Stimulated activated naive CD4-positive, alpha-beta T cell (primary cell): ENCODE data around the gene ZNF865.
"Not testable (repeated sequence)": the region's sequence is repeated elsewhere in the genome, so short reads cannot be mapped to it uniquely, and the experiment has no call there.

ENCODE experiments used
- DNase-seq, 6 experiments: peaks; one replicate each; lab custom pipeline; 2025; lab: John Stamatoyannopoulos, UW

Gene ZNF865

DNA sequence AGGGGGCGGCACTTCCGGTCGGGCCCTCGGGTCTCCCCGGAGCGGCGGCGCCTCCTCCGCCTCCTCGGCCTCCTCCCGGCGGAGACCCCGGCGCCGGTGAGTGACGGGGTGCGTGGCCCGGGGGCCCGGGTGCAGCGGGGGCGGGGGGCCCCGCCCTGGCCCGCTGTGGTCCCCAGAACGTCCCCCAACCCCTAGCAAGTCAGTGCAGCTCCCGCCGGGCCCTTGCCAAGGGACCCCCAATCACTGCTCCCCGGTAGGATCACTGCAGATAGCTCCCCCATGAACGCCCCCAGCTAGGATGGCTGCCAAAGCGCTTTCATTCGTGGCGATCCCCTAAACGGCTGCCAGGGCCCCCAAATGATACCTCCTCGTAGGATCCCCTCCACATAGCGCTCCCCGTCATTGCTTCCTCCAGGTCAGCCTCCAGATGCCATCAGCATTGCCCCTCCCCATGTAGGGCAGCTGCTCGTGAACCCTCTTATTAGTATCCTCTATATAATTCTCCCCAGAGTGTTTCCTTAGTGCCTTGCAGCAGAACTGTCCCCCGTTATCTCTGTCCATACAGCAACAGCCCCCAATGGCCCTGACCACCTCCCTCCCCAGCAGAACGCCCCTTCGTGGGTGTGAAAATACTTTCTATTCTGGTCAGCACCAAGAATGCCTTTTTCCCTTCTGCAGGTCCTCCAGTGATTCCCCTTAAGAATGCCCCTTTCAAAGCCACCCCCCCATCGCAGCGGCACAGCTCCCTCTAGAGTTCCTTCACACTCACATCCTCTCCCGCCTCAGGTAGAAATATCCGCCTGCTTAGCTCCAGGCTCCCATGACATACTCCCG lies at the start of gene ZNF865:
Gene ZNF865 (plus strand): TSS at position 11 of the 834 bp plus-strand sequence. CDS start 7,972 bp downstream, outside the sequence.
- DNase-seq = peak; percentile 50 to 76 (median 62)

DNA sequence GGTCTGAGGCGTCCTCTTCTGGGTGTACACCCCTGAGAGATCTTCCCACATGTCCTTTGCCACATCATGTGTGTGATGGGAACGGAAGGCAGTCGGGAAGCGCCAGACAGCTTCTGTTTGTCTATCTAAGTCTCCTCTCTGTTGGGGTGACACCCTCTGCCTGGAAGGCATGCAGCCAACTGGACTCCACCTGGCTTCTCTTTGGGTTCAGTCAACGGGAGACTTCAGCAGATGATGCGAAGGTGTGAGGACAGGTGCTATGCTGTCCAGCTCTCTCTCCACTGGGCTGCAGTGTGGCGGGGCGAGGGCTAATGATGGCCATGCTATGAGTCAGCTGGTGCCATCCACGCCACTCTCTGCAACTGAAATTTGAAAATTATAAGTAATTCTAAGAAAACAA lies 45.8 kb upstream of the ZNF865 start:
- no peak for DNase-seq

DNA sequence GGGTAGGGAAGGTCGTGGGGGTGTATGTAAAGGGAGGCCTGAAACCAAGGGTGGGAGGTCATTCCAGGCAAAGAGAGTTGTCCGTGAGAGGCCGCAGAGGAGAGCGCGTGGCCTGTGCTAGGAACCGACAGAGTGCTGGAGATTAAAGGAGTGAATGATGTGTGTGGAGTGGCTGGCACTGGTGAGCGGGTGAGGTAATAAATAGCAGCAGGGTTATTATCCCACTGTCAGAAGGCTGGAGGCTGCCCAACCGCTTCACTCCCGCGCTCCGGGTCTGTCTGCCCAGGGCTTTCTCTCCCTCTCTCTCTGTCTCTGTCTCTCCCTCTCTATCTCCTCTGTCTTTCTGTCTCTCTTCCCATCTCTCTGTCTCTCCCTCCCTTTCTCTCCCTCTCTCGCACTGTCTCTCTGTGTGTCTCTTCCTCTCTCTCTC lies 42.2 kb upstream of the ZNF865 start:
- DNase-seq = no peak

DNA sequence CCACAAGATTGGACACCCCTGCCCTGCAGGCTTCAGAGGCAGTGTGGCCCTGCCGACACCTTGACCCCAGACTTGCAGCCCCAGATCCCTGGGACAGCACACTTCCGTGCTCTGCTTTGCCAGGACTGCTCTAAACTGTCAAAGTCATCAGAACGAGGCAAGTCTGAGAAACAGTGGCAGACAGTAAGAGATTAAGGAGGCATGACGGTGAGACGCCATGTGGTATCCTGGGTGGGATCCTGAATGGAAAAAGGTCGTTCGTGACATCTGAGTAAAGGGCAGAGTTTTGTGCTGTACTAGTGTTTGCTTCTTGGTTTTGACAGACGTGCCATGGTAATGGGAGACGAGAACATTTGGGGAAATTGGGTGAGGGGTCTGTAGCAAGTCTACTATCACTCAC lies 38.6 kb upstream of the ZNF865 start:
- DNase-seq = no peak

DNA sequence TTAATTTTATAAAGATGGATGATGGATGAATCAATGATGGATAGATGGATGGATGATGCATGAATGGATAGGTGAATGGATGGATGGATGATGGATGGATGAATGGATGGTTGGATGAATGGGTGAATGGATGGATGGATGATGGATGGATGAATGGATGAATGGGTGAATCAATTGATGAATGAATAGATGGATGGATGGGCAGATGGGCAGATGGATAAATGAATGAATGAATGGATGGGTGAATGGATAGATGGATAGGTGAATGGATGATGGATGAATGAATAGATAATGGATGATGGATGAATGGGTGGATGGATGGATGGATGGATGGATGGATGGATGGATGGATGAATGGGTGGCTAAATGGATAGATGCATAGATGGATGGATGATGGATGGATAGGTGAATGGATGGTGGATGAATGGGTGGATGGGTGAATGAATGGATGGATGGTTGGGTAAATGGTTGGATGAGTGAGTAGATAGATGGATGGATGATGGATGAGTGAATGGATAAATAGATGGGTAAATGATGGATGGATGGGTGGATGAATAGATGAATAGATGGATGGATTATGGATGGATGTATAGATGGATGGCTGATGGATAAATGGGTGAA lies 37.6 kb upstream of the ZNF865 start:
- no peak for DNase-seq

DNA sequence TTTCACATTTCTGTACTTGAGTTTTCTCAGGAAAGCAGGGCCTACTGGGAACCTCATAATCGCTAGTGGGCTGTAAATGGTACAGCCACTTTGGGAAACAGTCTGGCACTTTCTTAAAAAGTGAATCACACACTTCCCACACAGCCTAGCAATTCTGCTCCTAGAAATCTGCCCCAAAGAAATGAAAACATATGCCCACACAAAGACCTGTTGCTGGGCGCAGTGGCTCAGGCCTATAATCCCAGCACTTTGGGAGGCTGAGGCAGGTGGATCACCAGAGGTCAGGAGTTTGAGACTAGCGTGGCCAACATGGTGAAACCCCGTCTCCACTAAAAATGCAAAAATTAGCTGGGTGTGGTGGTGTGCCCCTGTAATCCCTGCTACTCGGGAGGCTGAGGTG lies 36.0 kb upstream of the ZNF865 start:
- not testable (repeated sequence) for DNase-seq

DNA sequence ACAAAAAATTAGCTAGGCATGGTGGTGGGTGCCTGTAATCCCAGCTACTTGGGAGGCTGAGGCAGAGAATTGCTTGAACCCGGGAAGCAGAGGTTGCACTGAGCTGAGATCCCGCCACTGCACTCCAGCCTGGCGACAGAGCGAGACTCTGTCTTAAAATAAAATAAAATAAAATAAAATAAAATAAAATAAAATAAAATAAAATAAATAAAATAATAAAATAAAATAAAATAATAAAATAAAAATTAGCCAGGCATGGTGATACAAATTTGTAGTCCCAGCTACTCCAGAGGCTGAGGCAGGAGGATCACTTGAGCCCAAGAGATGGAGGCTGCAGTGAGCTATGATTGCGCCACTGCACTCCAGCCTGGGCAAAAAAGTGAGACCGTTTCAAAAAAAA lies 31.5 kb upstream of the ZNF865 start:
- DNase-seq = not testable (repeated sequence)

DNA sequence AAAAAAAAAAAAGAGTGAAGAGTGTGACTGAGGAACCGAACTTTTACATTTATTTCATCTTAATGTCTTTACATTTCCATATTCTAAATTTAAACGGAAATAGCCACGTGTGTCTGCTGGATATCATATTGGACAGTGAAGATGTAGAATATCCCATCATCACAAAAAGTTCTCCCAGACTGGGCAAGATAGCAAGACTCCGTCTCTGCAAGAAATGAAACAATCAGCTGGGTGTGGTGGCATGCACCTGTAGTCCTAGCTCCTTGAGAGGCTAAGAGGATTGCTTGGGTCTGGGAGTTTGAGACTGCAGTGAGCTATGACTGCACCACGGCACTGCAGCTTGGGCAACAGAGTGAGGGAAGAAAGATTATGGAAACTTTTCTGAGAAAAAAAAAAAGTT lies 28.7 kb upstream of the ZNF865 start:
- no peak for DNase-seq

DNA sequence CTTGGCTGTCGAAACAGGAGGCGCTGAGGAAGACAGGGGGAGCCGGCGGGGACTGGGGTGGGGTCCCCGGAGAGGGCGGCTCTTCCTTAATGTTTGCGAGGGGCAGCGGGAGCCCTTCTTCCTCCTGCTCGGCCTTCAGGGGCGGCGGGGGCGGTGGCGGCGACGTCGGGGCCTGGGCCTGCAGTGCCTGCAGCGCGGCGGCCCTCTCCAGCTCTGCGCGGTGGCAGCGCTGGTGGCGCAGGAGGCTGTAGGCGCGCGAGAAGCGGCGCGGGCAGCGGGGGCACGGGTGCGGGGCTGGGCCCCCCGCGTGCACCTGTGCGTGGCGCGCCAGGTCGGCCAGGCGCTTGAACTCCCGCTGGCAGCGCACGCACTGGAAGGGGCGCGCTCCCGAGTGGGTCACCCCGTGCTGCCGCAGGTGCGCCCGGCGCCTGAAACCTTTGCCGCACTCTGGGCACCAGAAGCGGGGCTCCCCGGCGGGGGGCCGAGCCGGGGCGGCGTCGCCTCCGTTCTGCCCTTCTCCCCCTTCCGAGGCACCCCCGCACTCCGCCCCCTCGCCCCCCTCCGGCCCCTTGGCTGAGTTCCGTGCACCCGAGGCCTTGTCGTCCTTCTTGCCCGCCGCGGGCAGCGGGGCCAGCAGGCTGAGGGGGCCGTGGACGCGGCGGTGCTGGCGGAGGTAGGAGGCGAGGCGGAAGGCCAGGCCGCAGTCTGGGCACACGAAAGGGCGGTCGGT lies 27.3 kb upstream of the ZNF865 start:
- no peak for DNase-seq

DNA sequence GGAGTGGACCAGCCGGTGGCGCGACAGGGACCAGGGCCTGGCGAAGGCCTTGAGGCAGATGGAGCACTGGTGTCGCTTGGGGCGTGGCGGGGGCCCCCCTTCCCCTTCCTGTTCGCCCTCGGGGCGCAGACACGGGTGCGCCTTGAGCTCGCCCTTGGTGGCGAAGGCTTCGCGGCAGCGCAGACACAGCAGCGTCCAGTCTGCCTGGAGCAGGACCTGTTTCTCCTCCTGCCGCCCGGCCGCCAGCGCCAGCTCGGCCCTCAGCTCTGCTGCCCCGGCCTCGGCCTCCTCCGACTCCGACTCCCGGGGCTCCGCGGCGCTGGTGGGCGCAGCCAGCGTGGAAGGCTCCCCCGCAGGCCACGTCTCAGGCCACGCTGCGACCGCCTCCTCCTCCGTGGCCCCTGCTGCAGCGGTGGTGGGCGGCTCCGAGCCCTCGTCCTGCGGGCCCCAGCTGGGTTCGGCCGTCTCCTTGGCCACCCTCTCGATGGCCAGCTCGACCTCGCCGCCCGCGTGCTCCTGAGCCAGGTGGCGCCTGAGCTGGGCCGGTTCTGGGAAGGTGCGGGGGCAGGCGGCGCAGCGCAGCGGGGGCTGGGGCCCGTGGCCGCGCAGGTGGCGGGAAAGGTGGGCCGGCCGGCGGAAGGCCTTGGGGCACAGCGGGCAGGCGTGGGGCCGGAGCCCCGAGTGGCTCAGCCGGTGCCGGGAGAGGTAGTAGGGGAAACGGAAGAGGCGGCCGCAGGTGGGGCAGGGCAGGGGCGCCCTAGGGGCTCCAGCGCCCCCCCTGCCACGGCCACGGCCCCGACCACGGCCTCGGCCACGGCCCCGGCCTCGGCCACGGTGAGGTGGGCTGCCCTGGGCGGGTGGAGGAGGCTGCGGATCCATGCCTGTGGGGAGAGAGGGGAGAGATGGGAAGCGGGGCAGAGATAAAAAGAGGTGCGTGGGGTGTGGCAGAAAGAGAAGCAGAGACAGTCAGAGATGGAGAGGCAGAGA lies 26.4 kb upstream of the ZNF865 start:
- no peak for DNase-seq

DNA sequence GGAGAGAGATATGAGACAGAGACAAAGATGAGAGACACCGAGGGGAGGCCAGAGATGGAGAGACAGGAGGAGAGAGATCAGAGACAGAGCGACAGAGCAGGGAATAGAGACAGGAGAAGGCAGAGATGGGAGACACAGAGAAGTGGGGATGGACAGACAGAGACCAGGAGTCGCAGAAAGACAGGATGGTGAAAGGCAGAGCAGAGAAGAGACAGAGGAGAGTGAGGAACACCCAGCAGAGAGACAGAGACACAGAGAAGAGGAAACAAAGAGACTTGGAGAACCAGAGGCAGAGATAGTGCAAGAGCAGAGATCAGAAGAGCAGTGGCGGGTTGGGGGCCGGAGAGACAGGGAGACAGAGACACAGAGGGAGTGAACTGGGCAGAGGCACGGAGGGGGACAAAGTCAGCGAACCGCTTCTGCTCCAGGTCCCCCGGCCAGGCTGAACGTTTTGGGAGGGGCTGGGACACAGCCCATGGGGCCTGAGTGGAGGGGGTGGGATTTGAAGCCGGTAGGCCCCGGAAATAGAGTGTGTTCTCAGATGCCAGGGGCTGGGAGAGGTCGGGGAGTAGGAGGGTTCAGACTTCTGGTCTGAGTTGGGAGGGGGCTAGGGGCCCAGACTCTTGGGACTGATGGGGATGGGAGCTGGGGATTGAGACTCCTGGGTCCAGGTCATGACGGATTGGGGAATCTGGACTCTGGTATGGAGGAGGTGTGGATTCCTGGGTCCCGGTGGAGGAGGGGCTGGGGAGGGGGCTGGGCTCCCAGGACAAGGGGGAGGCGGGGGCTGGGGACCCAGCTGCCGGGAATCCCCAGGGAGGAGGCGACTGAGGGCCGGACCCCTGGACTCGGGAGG lies 25.5 kb upstream of the ZNF865 start:
- peak in 3 of 6 experiments; percentile 9 to 26 (median 15) for DNase-seq

DNA sequence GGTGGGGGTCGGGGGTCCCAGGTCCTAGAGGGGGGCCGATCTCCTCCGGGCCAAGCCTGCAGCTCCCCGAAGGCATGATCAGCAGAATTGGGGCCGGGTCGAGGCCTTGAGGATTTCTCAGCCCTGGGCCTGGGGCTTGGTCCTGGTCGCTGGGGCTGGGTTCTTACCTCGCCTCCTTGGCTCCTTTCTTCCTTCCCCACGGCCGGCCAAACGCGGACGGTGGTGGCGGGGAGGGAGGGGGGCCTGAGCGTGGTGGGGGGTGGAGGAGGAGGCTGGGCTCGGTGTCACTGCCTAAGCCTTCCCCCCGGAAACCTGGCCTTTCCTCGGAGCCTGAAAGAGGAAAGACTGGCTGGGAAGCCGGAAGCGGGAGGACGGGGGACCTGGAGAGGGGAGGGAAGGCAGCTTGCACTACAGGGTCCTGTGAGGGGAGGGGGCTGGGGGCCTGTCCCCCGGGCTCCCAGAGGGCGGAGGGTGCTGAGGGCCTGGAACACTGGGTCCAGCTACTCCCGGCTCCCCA lies 24.8 kb upstream of the ZNF865 start, which contains the start of gene ZNF579:
Gene ZNF579 (minus strand): TSS at position 221 of the 517 bp plus-strand sequence. CDS start 1,209 bp downstream, outside the sequence.
- DNase-seq = peak; percentile 21 to 65 (median 57)

DNA sequence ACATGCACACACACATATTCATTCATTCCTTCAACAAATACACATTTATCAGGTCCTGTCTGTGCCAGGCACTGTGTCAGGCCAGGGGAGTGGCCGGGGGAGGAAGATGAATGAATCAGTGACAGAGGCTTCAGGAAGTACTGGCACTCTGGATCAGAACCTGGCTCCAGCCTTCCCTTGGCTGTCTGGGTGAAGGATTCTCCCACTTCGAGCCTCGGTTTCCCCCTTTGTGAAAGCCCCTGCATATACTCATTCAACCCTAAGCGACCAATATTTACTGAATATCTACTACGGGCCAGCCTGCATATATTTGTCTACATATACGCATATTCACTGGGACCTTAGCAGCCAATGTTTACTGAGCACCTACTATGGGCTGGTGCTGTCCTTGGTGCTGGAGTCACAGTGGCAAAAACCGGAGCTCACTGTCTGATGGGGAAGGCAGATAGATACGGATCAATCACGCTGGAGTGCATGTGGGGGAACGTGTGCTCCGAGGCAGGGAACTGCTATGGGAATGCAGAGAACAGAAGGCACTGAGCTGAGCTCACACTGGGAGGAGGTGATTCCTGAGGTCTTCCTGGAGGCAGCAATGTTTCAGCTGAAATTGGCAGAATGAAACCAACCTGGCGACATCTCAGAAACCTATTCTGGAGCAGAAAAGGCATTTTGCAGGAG lies 24.2 kb upstream of the ZNF865 start:
- DNase-seq = peak in 1 of 6 experiments; percentile 16

DNA sequence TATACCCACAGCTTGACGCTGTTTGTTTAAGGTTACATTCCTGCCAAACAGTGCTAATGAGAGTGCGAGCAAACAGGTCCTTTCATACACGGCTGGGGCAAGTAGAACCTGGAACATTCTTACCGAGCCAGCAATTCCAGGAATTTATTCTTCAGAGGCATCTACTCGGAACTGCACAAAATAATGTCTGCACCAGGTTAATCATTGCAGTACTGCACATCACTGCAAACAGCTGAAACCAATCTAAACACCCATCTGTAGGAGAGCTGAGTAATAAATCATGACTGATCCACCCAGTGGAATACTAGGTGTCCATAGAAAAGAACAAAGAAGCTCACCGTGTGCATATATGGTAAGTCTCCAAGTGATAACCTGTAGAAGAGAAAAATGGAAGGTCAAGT lies 23.6 kb upstream of the ZNF865 start:
- DNase-seq = no peak

DNA sequence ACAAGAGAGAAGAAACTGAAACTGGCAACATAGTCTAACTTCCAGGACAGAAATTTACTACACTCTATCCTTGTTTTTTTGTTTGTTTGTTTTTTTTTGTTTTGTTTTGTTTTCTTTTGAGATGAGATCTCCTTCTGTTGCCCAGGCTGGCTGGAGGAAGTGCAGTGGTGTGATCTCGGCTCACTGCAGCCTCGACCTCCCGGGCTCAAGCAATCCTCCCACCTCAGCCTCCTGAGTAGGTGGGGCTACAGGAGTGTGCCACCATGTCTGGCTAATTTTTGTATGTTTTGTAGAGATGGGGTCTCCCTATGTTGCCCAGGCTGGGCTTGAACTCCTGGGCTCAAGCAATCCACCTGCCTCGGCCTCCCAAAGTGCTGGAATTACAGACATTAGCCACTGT lies 23.2 kb upstream of the ZNF865 start:
- not testable (repeated sequence) for DNase-seq

DNA sequence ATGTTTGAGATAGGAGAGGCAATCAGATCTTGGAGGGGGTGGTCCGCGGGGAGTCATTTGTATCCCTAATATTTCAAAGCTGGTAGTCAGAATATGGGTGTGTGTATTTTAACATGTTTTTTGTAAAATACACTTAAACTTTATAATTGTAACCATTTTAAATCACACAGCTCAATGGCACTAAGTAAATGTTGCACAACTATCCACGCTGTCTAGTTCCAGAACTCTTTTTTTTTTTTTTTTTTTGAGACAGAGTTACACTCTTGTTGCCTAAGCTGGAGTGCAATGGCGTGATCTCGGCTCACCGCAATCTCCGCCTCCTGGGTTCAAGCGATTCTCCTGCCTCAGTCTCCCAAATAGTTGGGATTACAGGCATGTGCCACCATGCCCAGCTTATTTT lies 21.6 kb upstream of the ZNF865 start:
- not testable (repeated sequence) for DNase-seq

DNA sequence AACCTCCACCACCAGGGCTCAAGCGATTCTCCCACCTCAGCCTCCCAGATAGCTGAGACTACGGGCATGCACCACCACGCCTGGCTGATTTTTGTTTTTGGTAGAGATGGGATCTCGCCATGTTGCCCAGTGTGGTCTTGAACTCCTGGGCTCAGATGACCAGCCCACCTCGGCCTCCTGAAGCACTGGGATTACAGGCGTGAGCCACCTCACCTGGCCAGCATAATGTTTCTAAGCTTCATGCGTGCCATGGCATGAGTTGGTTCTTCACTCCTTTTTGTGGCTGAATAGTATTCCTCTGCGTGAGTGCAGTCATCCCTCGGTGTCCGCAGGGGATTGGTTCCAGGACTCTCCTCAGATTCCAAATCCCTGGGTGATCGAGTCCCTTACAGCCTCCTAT lies 20.6 kb upstream of the ZNF865 start:
- no peak for DNase-seq

DNA sequence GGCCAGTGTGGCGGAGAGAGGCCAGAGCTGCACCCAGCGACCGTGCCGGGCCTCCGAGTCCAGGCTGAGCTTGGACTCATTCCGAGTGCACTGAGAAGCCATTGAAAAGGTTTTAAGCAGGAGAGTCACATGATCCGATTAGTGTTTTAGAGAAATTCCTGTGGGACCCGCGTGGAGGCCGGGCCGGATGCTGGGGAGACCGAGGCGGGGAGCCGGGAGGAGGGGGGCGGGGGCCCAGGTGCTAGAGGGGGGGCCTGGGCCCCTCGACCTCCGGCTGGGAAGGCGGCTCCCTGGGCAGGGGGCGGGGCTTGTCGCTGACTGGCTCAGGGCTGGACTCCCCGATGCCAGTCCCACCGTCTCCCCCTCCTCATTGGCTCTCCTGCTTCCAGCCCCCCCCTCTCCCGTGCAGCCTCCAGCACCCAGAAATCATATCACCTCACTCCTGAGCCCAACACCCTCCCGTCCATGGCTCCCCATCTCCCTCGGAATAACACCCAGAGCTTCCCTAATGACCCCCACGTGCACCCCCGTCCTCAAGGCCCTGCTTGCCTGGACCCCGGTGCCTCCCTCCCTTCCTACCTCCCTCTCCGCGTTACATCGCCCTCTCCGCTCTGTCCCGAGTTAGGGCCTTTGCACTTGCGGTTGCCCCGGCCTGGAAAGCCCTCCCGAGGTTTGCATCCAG lies 19.6 kb upstream of the ZNF865 start:
- DNase-seq = peak in 3 of 6 experiments; percentile 36 to 69 (median 37)
